ENCODE measurements around the gene DAAM2. TPM values are rescaled to one million over a fixed set of nuclear protein-coding genes. Genes with fewer than 3 reads are reported as not detected.

Gene DAAM2
- polyA plus RNA-seq, 2 of the 4 experiments (the other 2 are of a cell fraction), result not detected

- ATAC-seq (no peak), FAIRE-seq (no peak), DNase-seq (ENCODE audit: low read depth in 1 of 2, low spot score in 1 of 2) (no peak)
- H3K9me3 ChIP-seq, result no peaks in the 10 kb centered on the region
- H3K27ac ChIP-seq, result no peak overlapping the region
- ChIA-PET POLR2A (no interaction called here), CTCF (no interaction called here)
- H3K4me2 ChIP-seq, result no peak overlapping the region
- TF ChIP-seq HOXA7 (CRISPR knock-in tag; IDR thresholded peaks at IDR 0.05) (no peak), HOXB5 (CRISPR knock-in tag; IDR thresholded peaks at IDR 0.05) (no peak), FOXS1 (CRISPR knock-in tag; IDR thresholded peaks at IDR 0.05) (no peak), HOXB13 (CRISPR knock-in tag; IDR thresholded peaks at IDR 0.05; ENCODE audit: low read depth) (no peak), USF2 (IDR thresholded peaks at IDR 0.05) (no peak), FOSB (CRISPR knock-in tag; IDR thresholded peaks at IDR 0.05) (no peak), HEYL (CRISPR knock-in tag; IDR thresholded peaks at IDR 0.05) (no peak), CEBPB (IDR thresholded peaks at IDR 0.05) (no peak), EHMT2 (IDR thresholded peaks at IDR 0.05; ENCODE audit: low read depth) (no peak), CBX2 (IDR thresholded peaks at IDR 0.05; ENCODE audit: borderline replicate concordance, low read depth) (no peak), SREBF2 (IDR thresholded peaks at IDR 0.05) (no peak), FOSL2 (IDR thresholded peaks at IDR 0.05) (no peak), FOSL2 (CRISPR knock-in tag; IDR thresholded peaks at IDR 0.05) (no peak), PBX3 (IDR thresholded peaks at IDR 0.05) (no peak), JUN (IDR thresholded peaks at IDR 0.05) (no peak), HDAC2 (IDR thresholded peaks at IDR 0.05) (no peak), RCOR1 (IDR thresholded peaks at IDR 0.05; ENCODE audit: low read depth, low read length) (no peak), KDM5A (IDR thresholded peaks at IDR 0.05) (no peak)
- TF ChIP-seq, protein P1, sequence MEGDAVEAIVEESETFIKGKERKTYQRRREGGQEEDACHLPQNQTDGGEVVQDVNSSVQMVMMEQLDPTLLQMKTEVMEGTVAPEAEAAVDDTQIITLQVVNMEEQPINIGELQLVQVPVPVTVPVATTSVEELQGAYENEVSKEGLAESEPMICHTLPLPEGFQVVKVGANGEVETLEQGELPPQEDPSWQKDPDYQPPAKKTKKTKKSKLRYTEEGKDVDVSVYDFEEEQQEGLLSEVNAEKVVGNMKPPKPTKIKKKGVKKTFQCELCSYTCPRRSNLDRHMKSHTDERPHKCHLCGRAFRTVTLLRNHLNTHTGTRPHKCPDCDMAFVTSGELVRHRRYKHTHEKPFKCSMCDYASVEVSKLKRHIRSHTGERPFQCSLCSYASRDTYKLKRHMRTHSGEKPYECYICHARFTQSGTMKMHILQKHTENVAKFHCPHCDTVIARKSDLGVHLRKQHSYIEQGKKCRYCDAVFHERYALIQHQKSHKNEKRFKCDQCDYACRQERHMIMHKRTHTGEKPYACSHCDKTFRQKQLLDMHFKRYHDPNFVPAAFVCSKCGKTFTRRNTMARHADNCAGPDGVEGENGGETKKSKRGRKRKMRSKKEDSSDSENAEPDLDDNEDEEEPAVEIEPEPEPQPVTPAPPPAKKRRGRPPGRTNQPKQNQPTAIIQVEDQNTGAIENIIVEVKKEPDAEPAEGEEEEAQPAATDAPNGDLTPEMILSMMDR (IDR thresholded peaks at IDR 0.05), result no peak
- WGBS (ENCODE audit: missing lambda C conversion rate), result 1% methylated on average over 3 of the region's 3 CpGs
- no peaks in the 10 kb centered on the region for H3K4me1 ChIP-seq
- no peak overlapping the region for H3K4me3 ChIP-seq
Observed at GRCh38 chr6:39937686-39938333, 145.6 kb downstream of the DAAM2 start.

DNA sequence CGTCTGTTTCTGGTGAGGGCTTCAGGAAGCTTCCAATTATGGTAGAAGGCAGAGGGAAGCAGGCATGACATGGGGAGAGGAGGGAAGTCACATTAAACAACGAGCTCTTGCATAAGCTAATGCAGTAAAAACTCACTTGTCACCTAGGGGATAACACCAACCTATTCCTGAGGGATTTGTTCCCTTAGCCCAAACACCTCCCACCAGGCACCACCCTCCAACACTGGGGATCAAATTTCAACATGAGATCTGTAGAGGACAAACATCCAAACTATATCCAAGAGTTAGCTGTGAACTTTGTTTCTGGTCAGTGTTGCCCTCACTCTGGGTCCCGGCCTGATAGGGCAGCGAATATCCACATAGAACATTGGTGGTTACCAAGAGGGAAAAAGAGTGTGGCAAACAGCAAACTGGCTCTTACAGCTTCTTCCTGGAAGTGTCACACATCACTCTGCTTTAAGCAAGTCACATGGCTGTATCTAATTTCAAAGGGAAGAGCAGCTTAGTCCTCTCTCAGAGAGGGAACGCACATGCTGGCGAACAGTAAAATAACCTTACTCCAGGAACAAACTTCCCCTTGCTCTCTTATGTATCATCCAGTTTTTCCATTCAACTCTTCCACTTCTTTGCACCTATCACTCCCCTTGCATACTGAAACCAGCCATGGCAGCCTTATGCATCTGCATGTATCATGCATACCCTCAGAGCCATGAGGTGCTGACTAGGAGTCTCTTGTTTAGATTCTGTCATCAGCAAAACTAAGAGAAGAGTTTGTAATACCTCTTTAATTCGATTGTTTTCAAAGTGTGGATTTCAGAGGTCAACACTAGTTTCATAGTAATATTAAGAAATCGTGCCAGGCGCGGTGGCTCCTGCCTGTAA, 146.8 kb downstream of the DAAM2 start:
- H3K9me3 ChIP-seq, result no peaks in the 10 kb centered on the region
- no peak overlapping the region for H3K4me3 ChIP-seq
- 46% methylated on average over 10 of the region's 10 CpGs for WGBS (ENCODE audit: missing lambda C conversion rate)
- no peak for TF ChIP-seq RAD21 (conservative IDR thresholded peaks at IDR 0.05 in 1 of 2, IDR thresholded peaks at IDR 0.05 in 1 of 2)
- TF ChIP-seq HOXB13 (CRISPR knock-in tag; IDR thresholded peaks at IDR 0.05; ENCODE audit: low read depth), result no peak
- no peak for TF ChIP-seq CEBPB (IDR thresholded peaks at IDR 0.05)
- no peak for TF ChIP-seq TFCP2L1 (CRISPR knock-in tag; IDR thresholded peaks at IDR 0.05)
- no peak for TF ChIP-seq EHMT2 (IDR thresholded peaks at IDR 0.05; ENCODE audit: low read depth)
- TF ChIP-seq, protein P2, sequence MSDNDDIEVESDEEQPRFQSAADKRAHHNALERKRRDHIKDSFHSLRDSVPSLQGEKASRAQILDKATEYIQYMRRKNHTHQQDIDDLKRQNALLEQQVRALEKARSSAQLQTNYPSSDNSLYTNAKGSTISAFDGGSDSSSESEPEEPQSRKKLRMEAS (IDR thresholded peaks at IDR 0.05), result no peak
- no peak for TF ChIP-seq BCL3 (IDR thresholded peaks at IDR 0.05)
- TF ChIP-seq CHD4 (IDR thresholded peaks at IDR 0.05; ENCODE audit: borderline replicate concordance), result no peak
- no peak for DNase-seq (ENCODE audit: low read depth in 1 of 2, low spot score in 1 of 2)
- CTCF ChIA-PET, result interaction anchor here (0.6 to 1.0 kb wide), 2 partner anchors 11 to 113 kb away, joined by 3 to 4 read pairs; no protein-coding TSS in a partner anchor
- POLR2A ChIA-PET, result no interaction called here
- no peak for ATAC-seq
- no peak overlapping the region for H3K27ac ChIP-seq
- no peak overlapping the region for H3K4me2 ChIP-seq
- FAIRE-seq, result no peak
- H3K4me1 ChIP-seq, result no peaks in the 10 kb centered on the region
